SK-N-SH (cell line): Measurements from ENCODE around the gene CUEDC1.

ENCODE experiments used
- JUND ChIP-seq: IDR thresholded peaks from 2 replicates; pipeline ENCODE4 v1.4.0; 2012
- POLR2AphosphoS5 ChIP-seq: IDR thresholded peaks from 2 replicates; pipeline ENCODE4 v1.6.1; 2012; ENCODE audit warnings: low read depth, low read length
- RAD21 ChIP-seq: IDR thresholded peaks from 2 replicates; pipeline ENCODE4 v1.6.1; 2012; ENCODE audit warnings: mild to moderate bottlenecking, low read length
- TEAD4 ChIP-seq: IDR thresholded peaks from 2 replicates; pipeline ENCODE4 v1.4.0; 2012; ENCODE audit warnings: mild to moderate bottlenecking, borderline replicate concordance; ENCODE audit not compliant: insufficient read depth
- YY1 ChIP-seq: IDR thresholded peaks from 2 replicates; pipeline ENCODE4 v1.4.0; 2012; ENCODE audit warnings: low read depth, mild to moderate bottlenecking

GRCh38 chr17:57838857-57839570 lies 116.2 kb downstream of the CUEDC1 start:
- TF ChIP-seq YY1 (no peak), POLR2AphosphoS5 (no peak), TEAD4 (no peak), JUND (no peak), RAD21 (no peak)
